ENCODE data around the gene TNNI2.
A peak's percentile ranks its signal among the peaks of the same experiment; 100 is the strongest.

TNNI2 gene

GRCh38 chr11:1822648-1823375 lies 16.0 kb upstream of the TNNI2 start:
- no peak for DNase-seq

- DNase-seq, result no peak
Measured at GRCh38 chr11:1823376-1824220, 15.2 kb upstream of the TNNI2 start.

- no peak for DNase-seq
Measured at GRCh38 chr11:1824221-1825038, 14.4 kb upstream of the TNNI2 start.

GRCh38 chr11:1825039-1825740 lies 13.6 kb upstream of the TNNI2 start:
- no peak for DNase-seq

GRCh38 chr11:1825785-1826451 lies 12.9 kb upstream of the TNNI2 start:
- DNase-seq, result no peak

GRCh38 chr11:1826552-1827094 lies 12.2 kb upstream of the TNNI2 start:
- DNase-seq, result peak; percentile 93

- peak; percentile 89 for DNase-seq
Measured at GRCh38 chr11:1827095-1827813, 11.5 kb upstream of the TNNI2 start.

GRCh38 chr11:1827931-1828330 lies 10.8 kb upstream of the TNNI2 start:
- DNase-seq, result peak; percentile 41

GRCh38 chr11:1828542-1828941 lies 10.2 kb upstream of the TNNI2 start:
- DNase-seq, result peak; percentile 34

- DNase-seq, result peak; percentile 97
Measured at GRCh38 chr11:1829039-1829820, 9.6 kb upstream of the TNNI2 start.

GRCh38 chr11:1830004-1830321 lies 8.8 kb upstream of the TNNI2 start:
- DNase-seq, result peak; percentile 33

- peak; percentile 68 for DNase-seq
Measured at GRCh38 chr11:1830322-1831223, 8.2 kb upstream of the TNNI2 start.

- peak; percentile 34 for DNase-seq
Measured at GRCh38 chr11:1831338-1832210, 7.2 kb upstream of the TNNI2 start.

- DNase-seq, result peak; percentile 97
Measured at GRCh38 chr11:1832211-1832919, 6.4 kb upstream of the TNNI2 start.

GRCh38 chr11:1832920-1833295 lies 5.9 kb upstream of the TNNI2 start:
- peak; percentile 31 for DNase-seq

GRCh38 chr11:1834062-1834610 lies 4.6 kb upstream of the TNNI2 start:
- DNase-seq, result peak; percentile 78

Data from 8988T (cell line).